MG63 (cell line): ENCODE measurements around the gene RBM4. TPM values are rescaled to one million over a fixed set of nuclear protein-coding genes. Genes with fewer than 3 reads are reported as not detected.
A peak's percentile ranks its signal among the peaks of the same experiment; 100 is the strongest.
"Not testable (repeated sequence)": the region's sequence is repeated elsewhere in the genome, so short reads cannot be mapped to it uniquely, and the experiment has no call there.

ENCODE experiments used
- DNase-seq: peaks from one replicate; pipeline ENCODE4 v3.0.0-alpha.2; 2020
- H3K27me3 ChIP-seq: fragments of 250-450 bp; sonication (Bioruptor Pico); 2 replicates; pipeline ENCODE4 v1.5.1; 2020; ENCODE audit warnings: mild to moderate bottlenecking, moderate library complexity
- H3K36me3 ChIP-seq: fragments of 250-450 bp; sonication (Bioruptor Pico); 2 replicates; pipeline ENCODE4 v1.5.1; 2020; ENCODE audit warnings: mild to moderate bottlenecking, moderate library complexity
- H3K4me3 ChIP-seq: fragments of 250-450 bp; sonication (Bioruptor Pico); 2 replicates; pipeline ENCODE4 v1.5.1; 2020; ENCODE audit warnings: mild to moderate bottlenecking, moderate library complexity
- H3K9me3 ChIP-seq: fragments of 250-450 bp; sonication (Bioruptor Pico); 2 replicates; pipeline ENCODE4 v1.5.1; 2020; ENCODE audit warnings: mild to moderate bottlenecking, moderate library complexity
- total RNA-seq: library from RNA; depleted of rRNA; stranded (reverse); fragments of >200 nt; shearing (Covaris generic); gene quantifications from 2 replicates; pipeline ENCODE4 v1.2.3, GENCODE V29; 2014; ENCODE audit warnings: low replicate concordance; rRNA removed

Gene RBM4, protein sequence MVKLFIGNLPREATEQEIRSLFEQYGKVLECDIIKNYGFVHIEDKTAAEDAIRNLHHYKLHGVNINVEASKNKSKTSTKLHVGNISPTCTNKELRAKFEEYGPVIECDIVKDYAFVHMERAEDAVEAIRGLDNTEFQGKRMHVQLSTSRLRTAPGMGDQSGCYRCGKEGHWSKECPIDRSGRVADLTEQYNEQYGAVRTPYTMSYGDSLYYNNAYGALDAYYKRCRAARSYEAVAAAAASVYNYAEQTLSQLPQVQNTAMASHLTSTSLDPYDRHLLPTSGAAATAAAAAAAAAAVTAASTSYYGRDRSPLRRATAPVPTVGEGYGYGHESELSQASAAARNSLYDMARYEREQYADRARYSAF
- 136 and 213 TPM in 2 replicates for total RNA-seq

DNA sequence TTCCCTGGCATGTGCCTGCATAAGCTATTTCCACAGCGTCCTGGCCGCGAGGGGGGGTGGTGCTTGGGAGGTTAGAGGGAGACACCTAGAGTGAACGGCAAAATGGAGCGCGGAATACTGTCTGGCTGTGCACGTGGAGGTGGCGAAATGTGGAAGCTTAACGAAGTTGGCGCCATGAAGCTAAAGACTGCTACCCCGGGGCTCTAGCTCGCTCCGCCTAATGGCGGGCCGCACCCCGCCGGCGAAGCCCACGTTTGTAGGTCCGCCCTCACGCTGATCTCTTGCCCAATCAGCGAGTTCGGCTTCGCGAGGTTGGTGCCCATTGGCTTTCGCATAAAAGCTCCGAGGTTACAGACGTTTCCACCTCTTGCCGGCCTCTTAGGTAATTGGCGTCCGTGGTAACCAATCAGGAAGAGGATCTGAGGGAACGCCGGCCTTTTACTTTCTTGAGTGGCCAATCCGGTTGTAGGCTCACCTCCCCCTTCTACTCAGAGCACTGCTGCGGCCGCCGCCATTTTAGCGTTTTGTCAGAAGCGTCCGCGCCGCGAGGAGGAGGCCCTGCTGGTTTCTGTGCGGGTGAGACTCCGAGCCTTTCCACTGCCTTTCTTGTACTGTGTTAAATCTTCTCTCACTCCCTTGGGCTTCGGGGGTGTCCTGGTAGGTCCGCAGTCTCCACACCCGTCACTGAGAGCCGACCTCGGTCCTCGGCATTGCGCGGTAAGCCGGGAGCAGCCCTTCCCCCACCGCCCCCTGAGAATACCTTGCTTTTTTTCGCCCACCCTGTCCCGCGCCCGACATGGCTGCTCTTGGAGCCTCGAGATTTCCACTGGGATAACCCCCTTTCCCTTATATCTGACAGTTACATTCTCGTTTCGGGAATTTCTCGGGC, at the start of gene RBM4:
Gene RBM4, plus strand, starts transcription at position 527 of the 889 bp plus-strand sequence. CDS start 1,009 bp downstream, outside the sequence.
- H3K27me3 ChIP-seq = no peaks in the 10 kb centered on the region
- H3K4me3 ChIP-seq = peak within 1 kb of the TSS; percentile 79
- peak; percentile 99 for DNase-seq
- H3K9me3 ChIP-seq = no peaks in the 10 kb centered on the region
- peaks cover 77% of the 10 kb centered on the region for H3K36me3 ChIP-seq

DNA sequence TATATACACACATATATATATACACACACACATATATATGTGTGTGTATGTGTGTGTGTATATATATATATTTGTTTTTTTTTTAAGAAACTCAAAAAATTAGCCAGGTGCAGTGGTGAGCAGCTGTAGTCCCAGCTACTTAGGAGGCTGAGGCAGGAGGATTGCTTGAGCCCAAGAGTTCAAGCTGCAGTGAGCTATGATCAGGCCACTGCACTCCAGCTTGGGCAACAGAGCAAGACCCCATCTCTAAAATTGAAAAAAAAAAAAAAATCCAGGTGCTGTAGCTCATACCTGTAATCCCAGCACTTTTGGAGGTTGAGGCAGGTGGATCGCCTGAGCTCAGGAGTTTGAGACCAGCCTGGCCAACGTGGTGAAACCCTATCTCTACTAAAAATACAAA, 49.2 kb upstream of the RBM4 start:
- H3K9me3 ChIP-seq, H3K36me3 ChIP-seq, DNase-seq, H3K4me3 ChIP-seq, H3K27me3 ChIP-seq: not testable (repeated sequence)

DNA sequence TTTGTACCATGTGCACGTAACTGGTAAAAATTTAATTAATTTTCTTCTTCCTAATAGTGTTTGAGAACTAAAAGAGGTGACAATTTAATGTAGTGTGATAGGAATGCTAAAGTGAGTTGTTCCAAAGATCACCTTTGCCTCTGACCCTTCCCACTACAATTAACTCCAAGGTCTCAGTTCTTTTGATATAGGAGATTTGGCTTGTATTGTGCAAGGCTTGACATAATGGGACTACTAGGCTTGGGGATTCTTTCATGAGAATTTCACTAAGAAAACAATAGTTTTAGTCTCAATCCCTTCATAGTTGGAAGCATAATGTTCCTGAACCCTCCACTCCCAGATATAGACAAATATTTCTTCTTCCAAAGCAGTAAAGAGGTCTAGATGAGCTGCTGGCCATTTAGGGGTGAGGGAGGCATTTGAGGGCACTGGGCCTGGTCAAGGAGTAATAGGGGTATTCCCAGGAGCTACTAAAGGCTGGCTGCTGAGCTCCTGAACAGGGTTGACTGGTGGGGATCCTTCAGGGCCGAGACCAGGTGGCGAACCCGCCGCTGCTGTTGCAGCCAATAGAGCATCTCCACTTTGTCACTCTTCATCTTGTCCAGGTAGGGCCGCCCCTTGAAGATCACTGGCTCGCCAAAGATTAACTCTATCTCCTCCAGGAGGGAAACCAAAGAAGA, 48.4 kb upstream of the RBM4 start:
- H3K9me3 ChIP-seq = no peaks in the 10 kb centered on the region

DNA sequence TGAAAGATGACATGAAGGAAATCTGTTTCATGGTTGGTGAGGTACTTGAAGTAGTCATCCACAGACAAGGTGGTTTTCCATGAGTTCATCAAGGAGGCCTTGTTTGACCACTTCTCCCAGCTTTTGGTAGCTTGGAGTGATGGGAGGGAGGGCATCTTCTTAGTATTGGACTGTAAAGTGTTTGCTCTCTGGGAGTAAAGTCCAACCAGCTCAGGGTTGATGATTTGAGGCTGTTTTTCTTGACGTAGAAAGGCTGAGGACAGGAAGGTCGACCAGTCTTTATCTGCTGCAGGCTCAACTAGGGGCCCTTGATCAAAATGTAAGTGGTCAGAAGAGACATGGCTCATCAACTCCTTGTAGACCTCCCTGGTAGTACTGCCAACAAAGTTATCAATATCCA, 47.3 kb upstream of the RBM4 start:
- no peak for DNase-seq
- H3K36me3 ChIP-seq = no peaks in the 10 kb centered on the region
- H3K9me3 ChIP-seq = no peaks in the 10 kb centered on the region

More for the DNA sequence above, 48.4 kb upstream of the RBM4 start:
- no peak for DNase-seq
- Histone ChIP-seq H3K27me3 (no peaks in the 10 kb centered on the region), H3K36me3 (no peaks in the 10 kb centered on the region), H3K4me3 (no peak overlapping the region)

DNA sequence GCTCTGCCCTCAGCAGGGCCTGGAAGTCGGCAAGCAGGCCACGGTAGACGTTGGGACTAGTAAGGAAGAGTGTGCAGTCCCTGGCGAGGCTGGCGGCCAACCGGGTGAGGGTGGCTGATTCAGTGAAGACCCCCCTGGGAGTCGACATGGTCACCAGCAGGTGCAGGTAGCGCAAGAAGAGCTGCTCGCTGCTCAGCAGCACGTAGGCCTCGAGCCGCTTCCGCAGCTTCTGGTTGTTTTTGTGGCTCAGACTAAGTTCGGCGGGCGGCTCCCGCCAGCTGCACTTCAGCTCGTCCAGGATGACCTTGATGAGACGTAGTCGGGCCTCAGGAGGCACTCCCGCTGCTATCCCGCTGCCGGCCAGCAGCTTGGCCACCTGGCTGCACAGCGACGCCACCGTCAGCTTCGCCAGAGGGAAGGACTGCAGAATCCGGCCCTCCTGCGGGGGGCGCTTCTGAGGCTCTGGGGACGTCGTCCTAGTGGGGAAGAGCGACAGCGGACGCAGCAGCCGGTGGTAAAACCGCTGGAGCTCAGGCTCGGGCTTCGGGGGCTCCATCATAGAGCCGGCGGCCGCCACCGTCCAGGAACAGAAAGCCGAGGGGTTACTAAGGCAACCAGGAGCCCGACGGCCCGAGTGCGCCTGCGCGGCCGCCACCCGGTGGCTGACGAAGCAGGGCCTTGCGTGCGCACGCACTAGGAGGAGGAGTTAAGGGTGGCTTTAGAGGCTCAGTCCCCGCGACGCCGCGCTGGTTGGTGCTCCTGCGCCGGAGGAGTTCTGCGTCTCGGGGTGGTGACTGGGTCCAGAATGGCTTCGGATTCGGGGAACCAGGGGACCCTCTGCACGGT, 45.8 kb upstream of the RBM4 start, which contains the start of the genes CCDC87 and CCS:
Gene CCDC87, minus strand, starts transcription at position 607 of the 846 bp plus-strand sequence. Its CDS starts 48 bp downstream, at position 559.
Gene CCS, plus strand, starts transcription at position 729 of the 846 bp plus-strand sequence. Its CDS starts 77 bp downstream, at position 806.
- Histone ChIP-seq H3K9me3 (no peaks in the 10 kb centered on the region), H3K36me3 (no peaks in the 10 kb centered on the region), H3K4me3 (peak within 1 kb of the TSS; percentile 69), H3K27me3 (no peaks in the 10 kb centered on the region)
- peak; percentile 95 for DNase-seq

More for the DNA sequence above, 47.3 kb upstream of the RBM4 start:
- Histone ChIP-seq H3K4me3 (no peak overlapping the region), H3K27me3 (no peaks in the 10 kb centered on the region)

DNA sequence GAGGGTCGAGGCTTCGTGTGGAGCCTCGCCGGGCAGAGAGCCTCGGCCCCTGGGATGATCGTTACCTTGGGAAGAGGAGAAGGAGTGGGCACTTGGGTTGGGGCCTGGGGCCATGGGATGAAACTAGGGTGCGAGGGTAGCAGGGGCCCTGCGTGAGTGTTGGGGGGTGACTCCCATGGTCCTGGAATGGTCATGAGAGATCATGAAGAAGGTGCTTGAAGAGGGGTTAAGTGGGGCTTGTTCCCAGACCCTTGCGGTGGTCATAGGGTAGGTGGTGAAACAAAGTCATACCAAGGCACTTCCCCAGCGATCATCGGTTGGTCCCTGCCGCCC, 45.2 kb upstream of the RBM4 start:
- no peak for DNase-seq
- H3K36me3 ChIP-seq = no peaks in the 10 kb centered on the region
- peak overlapping the region; percentile 69 for H3K4me3 ChIP-seq
- no peaks in the 10 kb centered on the region for H3K27me3 ChIP-seq
- H3K9me3 ChIP-seq = no peaks in the 10 kb centered on the region

DNA sequence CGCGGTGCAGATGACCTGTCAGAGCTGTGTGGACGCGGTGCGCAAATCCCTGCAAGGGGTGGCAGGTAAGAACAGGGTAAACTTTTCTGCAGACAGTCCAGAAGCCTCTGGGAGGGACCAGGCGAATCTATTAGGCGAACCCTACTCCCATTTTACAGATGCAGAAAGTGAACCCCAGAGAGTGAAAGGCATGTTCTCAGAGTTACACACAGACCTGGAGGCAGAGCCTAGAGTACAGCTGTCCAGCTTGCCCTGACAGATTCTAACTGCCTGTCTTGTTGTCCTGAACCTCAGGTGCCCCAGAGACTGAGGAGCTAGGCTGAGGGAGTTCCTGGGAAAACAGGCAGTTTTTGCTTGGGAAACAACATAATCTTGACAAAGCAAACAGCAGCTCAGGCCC, 44.9 kb upstream of the RBM4 start:
- H3K27me3 ChIP-seq = no peaks in the 10 kb centered on the region
- H3K9me3 ChIP-seq = no peaks in the 10 kb centered on the region
- H3K4me3 ChIP-seq = peak overlapping the region; percentile 69
- no peak for DNase-seq
- no peaks in the 10 kb centered on the region for H3K36me3 ChIP-seq

DNA sequence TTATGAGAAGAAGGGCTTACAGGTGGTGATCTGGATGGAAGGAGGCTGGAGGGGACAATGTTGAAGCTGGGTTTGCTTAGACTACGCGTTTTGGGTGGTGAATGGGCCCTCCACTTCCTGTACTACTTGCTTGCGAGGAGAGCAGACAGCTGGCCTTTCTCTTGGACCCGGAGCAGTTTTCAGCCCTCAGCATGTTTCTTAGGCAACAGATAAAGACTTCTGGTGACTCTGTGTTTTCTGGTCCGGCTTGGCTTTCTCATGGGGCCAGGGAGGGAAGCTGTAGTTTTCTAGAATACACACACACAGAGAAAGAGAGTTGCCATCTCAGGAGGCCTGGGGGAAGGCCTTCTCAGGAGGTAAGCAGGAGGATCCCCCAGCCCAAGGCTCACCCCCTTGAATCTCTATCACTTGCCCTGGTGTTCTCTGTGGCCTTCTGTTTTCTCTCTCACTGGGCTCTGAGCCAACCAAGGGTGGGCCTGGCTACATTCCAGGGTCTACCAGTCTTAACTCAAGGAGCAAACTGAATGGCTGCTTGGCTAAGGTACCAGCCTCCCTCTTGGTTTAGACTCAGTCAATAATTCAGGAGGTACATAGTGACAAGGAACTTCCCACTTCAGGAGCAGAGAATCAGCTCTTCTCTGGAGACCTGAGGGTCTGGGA, 43.1 kb upstream of the RBM4 start:
- no peak for DNase-seq

DNA sequence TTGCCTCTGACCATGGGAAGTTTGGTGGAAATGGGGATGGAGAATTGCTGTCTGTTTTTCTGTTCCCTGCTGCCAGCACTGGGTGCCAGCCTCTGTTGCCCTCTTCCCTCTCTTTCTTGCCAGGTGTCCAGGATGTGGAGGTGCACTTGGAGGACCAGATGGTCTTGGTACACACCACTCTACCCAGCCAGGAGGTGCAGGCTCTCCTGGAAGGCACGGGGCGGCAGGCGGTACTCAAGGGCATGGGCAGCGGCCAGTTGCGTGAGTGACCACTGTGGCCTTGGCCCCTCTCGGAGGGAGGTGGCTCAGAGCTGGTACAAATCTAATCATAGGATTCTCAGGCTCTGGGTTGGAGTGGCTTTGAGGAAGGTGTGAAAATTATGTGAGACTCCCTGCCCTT, 39.5 kb upstream of the RBM4 start:
- no peaks in the 10 kb centered on the region for H3K9me3 ChIP-seq
- no peak for DNase-seq
- H3K36me3 ChIP-seq = peaks cover 14% of the 10 kb centered on the region; the same call in 1 of the 2 replicates
- no peaks in the 10 kb centered on the region for H3K27me3 ChIP-seq
- no peak overlapping the region for H3K4me3 ChIP-seq

More for the DNA sequence above, 43.1 kb upstream of the RBM4 start:
- peaks cover 8% of the 10 kb centered on the region; the same call in 1 of the 2 replicates for H3K36me3 ChIP-seq
- H3K4me3 ChIP-seq = no peak overlapping the region
- H3K27me3 ChIP-seq = no peaks in the 10 kb centered on the region
- no peaks in the 10 kb centered on the region for H3K9me3 ChIP-seq

DNA sequence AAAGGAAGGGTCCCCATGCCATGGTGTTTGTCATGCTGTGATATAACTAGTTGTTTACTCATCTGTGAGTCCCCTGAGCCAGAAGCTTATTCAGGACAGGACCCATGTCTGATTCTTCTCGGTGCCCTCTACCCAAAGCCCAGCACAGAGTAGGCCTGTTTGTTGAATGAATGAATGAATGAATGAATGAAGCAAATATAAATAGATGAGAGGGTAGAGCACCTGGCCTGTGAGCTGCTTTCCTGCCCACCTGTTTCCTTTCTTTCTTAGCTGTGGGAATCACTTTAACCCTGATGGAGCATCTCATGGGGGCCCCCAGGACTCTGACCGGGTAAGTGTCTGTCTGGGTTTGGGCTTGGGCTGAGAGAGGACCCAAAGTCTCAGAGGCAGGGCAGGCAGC, 38.3 kb upstream of the RBM4 start:
- Histone ChIP-seq H3K36me3 (peaks cover 19% of the 10 kb centered on the region; the same call in 1 of the 2 replicates), H3K9me3 (no peaks in the 10 kb centered on the region), H3K4me3 (no peak overlapping the region), H3K27me3 (no peaks in the 10 kb centered on the region)
- no peak for DNase-seq

DNA sequence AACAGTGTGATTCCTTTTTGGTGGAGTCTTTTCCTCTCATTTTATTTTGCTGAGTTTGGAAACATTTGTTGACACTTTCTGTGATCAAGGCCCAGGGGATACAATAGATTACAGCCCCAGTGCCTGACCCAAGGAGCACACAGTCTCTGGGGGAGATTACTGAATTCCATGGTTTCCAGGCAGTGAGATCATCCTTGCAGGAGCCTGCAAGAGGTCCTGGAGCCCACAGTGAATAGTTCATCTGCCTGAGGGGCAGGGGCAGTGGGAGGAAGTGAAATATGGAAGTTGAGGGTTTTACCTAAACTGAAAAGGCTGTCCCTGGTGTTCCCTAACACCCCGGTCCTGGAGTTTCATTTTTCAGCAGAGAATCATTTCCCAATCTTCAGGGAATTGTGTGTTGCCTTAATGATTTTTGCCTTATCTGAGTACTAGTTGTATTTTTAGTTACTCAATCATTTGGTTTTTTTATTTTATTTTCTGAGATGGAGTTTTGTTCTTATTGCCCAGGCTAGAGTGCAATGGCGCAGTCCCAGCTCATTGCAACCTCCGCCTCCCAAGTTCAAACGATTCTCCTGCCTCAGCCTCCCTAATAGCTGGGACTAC, 37.8 kb upstream of the RBM4 start:
- H3K36me3 ChIP-seq = peaks cover 21% of the 10 kb centered on the region; the same call in 1 of the 2 replicates
- no peak overlapping the region for H3K4me3 ChIP-seq
- H3K9me3 ChIP-seq = no peaks in the 10 kb centered on the region
- no peaks in the 10 kb centered on the region for H3K27me3 ChIP-seq
- no peak for DNase-seq

DNA sequence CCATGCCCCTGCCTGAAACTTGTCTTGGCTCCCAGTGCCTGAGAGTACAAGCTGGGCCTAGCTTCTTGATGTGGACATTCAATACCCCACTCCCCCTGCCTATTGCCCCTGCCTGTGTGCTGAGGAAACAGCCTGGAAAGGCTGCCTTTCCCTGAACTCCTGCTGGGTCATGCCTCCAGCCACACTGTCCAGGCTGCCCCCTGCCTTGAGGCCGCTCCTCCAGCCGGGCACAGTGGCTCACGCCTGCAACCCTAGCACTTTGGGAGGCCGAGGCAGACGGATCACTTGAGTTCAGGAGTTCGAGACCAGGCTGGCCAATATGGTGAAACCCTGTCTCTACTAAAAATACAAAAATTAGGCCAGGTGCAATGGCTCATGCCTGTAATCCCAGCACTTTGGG, 35.4 kb upstream of the RBM4 start:
- H3K27me3 ChIP-seq = no peaks in the 10 kb centered on the region
- DNase-seq = no peak
- H3K4me3 ChIP-seq = no peak overlapping the region
- H3K36me3 ChIP-seq = peaks cover 21% of the 10 kb centered on the region; the same call in 1 of the 2 replicates
- no peaks in the 10 kb centered on the region for H3K9me3 ChIP-seq

DNA sequence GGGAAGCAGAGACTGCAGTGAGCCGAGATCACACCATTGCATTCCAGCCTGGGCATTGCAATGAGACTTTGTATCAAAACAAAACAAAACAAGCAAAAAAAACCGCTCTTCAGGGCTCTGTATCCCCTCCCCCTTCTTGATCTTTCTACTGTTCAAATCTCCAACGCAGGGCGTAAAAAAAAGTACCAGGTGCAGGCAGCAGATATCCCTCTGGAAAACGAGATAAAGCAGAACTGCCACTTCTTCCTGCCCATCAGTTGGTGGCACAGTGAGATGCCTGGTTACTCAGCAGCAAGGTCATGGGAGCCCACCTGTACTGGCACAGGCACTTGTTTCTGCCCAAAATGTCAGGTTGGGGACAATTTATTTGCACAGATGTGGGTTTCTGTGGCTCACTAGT, 34.3 kb upstream of the RBM4 start:
- DNase-seq = no peak
- H3K9me3 ChIP-seq = no peaks in the 10 kb centered on the region
- H3K36me3 ChIP-seq = peaks cover 21% of the 10 kb centered on the region; the same call in 1 of the 2 replicates

DNA sequence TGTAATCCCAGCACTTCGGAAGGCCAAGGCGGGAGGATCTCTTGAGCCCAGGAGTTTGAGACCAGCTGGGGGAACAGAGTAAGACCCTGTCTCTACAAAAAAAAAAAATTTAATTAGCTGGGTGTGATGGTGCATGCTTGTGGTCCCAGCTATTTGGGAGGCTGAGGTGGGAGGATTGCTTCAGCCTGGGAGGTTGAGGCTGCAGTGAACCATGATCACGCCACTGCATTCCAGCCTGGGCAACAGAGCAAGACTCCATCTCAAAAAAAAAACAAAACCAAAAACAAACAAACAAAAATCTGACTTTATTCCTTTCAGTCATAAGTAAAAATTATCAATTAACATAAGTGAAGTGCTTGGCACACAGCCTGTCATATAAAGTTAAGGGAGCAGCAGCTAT, 31.9 kb upstream of the RBM4 start:
- not testable (repeated sequence) for H3K9me3 ChIP-seq, H3K4me3 ChIP-seq, DNase-seq, H3K27me3 ChIP-seq
- H3K36me3 ChIP-seq = peaks cover 14% of the 10 kb centered on the region; the same call in 1 of the 2 replicates

More for the DNA sequence above, 34.3 kb upstream of the RBM4 start:
- Histone ChIP-seq H3K4me3 (no peak overlapping the region), H3K27me3 (no peaks in the 10 kb centered on the region)
